HG03108 (cell line): ENCODE results near the gene CTSE.

Source experiments
- ATAC-seq: cut with Tn5 transposase; IDR thresholded peaks from one replicate; pipeline ENCODE4 v1.9.1; 2021; ENCODE audit warnings: moderate library complexity; ENCODE audit not compliant: unreplicated experiment

The CTSE gene

DNA sequence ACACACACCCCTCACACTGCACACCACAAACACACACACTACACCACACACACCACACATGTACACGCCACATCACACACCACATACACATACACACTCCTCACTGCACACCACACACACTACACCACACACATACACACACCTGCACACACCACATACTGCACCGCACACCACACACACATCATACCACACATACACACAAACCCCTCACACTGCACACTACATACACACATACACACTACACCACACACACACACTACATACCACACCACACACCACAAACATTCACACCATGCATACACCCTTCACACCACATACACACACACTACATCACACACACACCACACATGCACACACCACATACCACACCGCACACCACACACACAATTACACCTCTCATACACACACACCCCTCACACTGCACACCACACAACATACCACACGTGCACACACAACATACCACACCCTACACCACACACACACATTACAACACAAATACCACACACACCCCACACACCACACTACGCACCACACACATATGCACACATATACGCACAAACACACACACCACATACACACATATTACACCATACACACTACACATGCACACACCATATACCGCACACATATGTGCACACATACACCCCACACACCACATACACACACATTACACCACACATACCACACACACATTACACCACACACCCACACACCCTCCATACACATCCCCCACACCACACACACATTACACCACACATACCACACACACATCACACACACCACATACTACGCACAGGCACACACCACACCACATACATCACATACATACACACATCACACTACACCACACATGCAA is 50.1 kb downstream of the CTSE start:
- ATAC-seq, result no peak

DNA sequence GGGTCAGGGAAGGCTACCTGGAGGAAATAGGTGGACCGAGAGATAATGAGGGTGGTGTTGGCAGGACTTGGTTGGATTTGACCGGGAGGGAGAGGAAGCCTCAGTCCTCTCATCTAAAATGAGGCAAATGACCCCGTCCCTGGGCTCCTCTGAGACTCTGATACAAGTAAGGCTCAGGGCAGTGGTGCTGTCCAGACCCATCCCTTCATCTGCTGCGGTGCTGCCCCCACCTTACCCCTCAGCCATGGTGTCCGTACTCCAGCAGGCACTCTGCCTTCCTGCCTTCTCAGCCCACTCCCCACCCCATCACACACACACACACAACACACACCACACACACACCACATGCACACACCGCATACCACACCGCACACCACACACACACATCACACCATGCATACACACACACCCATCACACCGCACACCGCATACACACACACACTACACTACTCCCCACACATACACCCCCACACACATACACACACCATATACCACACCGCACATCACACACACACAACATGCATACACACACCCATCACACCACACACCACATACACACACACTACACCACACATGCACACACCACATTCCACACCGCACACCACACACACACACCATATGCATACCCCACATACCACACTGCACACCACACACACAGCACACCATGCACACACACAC is 51.1 kb downstream of the CTSE start:
- ATAC-seq, result no peak

DNA sequence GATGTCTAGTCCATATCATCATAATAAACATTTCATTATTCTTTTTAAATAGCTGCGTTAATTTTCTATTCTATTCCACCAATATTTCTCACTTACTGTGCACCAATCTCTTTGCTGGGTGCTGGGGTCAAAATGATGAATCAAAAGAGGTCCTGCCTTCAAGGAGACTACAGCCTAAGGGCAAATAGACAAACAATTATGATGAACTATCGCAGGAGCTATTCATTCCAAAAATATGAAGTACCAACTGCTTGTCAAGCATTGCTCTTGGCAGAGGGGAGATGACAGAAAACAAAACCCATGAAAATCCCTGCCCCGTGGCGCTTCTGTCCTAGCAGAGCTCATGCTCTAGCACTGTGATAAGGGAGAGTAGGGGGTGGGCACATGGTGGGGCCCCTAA is 51.6 kb downstream of the CTSE start:
- no peak for ATAC-seq

DNA sequence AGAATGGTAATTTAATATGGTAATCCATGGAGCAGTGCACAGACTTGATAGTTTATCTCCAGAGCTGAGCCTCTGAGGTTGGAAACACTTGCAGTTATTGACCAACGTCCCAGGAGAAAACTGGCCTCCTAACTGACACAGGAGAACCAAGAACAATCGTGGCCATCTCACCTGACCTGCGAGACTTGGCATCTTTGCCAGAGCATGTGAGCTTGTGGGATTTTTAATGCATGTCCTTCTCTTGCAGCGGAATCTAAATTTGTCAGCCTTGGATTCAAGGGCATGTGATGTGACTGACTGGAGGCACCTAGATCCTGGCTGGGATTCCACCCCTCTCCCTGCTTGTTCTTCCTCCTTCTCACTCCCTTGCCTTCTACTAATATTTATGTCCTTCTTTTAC is 52.6 kb downstream of the CTSE start:
- ATAC-seq, result no peak

DNA sequence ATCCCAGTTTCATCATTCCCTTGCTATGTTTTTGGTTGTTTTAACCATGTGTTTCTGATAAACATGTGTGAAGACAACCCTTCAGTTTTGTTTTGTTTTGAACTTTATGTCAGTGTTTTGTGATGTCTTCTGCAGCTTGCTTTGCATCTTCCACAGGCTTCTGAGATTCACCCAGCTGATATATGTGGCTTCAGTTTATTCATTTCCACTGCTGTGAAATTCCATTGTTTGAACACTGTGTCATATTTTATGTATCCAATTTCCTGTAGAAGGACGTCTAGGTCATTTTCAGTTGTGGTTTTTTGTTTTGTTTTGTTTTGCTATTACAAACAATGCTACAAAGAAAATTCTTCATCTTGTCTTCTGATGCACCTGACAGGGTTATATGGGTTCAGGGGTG is 53.2 kb downstream of the CTSE start:
- ATAC-seq, result no peak

DNA sequence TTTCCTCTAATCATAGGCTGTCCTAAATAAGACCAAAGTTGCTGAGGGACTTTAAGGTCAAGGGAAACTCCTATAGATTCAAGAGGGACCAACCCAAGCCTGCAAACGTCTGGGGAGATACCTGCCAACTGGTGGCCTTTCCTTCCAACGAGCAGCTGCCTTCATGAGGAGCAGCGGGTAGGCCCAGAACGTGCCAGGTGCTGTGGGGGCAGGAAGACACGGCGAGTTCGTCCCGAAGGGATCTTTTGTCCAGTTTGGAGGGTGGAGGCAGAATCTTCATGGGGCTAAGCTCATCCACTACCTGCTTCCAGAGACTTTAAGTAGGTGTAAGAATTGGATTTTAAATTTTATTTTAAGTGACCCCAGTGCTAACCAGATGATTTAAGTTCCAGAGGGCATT is 54.5 kb downstream of the CTSE start:
- ATAC-seq, result no peak

DNA sequence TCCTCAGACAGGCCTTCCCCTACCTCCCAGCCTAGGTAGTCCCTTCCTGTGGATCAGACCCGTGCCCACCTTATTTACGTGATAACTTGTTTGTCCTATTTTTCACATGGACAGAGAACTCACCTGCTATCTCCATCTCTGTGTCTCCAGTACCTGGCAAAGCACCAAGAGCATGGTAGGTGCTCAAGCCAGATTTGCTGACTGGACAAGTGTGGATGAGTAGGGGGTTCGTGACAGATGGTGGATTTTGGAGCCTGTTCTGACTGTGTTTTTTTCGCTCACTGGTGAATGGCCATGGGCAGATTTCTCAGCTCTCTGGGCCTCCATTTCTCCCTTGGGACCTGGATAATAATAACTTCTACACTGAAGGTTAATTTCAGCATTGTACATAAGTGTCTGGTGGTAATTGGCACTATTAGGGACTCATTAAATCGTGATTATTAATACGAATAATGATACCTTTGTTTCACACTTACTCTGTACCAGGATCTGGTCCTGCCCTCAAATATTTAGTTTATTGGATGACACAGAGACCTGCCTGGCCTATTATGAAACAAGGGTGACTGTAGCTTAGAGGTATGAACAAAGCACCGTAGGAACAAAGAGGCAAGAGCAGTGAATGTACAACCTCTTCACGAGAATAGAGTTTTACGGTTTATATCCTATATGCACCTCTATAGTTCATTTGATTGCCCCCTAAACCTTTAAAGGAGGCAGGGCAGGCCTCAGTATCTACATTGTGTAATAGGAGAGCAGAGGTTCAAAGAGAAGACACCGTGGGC is 56.0 kb downstream of the CTSE start:
- ATAC-seq, result no peak

DNA sequence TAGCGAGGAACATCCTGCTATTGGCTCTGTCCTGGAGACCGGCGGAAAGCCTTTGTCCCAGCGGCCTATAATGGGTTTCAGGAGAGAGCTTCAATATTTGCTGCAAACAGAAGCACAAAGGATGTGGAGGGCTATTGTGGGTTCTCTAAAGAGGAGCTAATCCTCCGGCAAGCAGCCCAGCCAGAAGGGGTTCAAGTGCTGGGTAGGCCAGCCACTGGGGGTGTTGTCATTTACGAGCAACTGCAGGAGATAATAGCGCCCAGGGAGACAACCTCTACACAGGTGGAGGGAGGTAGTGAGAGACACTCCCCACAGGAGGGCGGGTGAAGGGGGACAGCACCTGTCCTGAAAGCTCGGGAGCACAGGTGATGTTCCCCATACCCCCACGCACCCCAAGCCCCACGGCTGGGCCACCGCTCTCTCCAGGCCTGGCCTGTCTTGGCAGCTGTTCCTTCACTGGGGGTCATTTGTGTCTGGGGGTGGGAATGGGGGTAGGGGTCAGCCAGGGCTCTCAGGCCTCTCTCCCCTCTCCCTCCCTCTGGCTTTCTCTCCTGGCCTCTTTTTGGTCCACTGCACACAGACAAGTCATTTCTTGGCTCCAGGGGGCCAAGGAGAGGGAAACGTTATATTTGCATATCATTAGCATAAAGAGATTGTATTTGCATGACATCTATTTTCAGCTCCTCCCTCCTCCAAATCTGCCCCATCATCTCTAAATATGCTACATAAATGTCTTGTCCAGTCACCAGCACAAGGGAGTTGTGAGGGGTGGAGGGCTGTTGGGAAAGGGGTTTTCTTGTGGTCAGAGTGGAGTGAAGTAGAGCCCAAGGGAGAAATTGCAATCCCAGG is 58.4 kb downstream of the CTSE start:
- ATAC-seq, result no peak

DNA sequence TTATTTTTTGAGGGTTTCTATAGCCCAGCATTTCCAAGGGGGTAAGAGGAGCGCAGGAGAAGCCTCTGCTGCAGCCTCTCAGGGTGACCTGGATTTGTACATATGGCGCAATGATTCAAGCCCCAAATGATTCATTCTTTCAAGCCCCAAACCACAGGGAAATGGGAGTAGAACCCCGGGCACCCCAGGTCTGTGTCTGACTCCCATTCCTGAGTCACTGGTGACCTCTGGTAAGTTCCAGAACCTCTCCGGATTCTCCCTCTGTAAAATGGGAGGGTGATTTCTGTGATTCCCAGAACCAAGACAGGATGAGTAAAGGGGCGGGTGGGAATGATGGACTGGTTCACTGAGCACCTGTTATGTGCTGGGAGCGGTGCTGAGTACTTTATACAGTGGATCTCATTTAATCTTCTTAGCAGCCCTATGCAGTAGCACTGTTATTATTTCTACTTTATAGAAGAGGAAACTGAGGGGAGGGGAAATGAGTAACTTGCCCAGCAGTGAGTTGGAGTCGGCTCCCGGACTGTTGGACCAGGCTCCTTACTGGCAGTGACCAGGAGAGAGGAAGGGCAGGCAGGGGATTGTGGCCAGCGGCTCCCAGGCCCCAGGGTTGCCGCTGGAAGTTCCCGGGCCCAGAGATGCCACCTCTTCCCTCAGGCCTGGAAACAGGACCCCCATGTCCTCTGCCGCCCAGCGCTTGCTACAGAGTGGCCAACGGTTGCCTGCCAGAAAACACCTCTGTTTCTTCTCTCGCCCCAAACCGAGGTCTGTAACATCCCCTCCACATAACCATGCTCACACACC is 60.1 kb downstream of the CTSE start:
- ATAC-seq, result no peak

DNA sequence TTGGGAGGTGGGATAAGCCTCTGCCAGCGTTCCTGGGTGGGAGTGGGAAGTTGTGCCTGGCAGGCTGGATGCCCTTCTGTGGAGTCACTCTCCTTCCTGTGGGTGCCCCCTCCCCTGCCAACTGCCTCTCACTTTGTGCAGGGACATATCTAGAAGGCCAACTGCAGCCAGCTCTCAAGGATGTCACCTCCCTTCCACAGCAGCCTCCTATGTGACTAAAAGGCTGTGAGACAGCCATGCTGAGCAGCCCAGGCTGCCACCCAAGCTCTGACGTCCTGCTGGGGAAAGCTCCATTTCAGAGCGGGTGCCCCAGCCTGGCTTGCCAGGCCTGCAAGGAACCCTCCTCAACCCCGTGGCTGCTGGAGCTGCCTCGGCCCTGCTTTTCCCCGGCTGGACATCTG is 60.9 kb downstream of the CTSE start:
- no peak for ATAC-seq

DNA sequence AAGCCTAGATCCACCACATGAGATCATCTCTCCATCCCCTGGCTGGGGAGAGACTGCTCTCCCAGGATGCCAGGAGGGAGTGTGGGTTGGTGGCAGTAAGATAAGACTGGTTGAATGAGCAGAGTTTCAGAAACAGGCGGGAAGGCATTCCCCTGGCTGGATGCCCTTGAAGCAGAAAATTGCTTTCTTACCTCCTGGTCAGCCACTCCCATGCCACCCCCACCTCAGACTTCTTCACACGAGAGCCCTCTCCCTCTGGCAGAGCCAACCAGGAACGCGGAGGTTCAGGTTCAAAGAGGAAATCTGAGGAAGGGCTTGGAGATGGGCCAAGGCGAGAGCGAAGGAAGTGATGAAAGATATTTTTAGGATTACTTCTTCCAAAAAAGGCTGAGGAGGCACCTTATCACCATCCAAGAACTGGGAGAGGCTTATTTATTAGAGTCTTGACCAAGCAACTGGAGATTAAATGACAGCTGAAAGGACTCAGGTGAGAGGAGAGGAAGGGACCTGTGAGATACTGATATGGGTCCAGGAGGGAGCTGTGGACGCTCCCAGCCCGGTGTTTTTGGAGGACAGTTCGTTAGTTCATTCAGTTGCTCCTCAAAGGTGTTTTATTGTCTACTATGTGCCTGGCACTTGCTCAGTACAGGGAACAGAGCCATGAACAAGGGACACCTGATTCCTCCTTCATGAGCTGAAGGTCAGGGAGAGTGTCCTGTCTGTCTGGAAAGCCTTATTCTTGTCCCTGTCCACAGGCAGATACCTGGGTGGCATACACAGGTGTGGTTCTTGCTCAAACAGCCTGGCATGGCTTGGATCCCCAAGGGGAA is 61.5 kb downstream of the CTSE start:
- no peak for ATAC-seq

DNA sequence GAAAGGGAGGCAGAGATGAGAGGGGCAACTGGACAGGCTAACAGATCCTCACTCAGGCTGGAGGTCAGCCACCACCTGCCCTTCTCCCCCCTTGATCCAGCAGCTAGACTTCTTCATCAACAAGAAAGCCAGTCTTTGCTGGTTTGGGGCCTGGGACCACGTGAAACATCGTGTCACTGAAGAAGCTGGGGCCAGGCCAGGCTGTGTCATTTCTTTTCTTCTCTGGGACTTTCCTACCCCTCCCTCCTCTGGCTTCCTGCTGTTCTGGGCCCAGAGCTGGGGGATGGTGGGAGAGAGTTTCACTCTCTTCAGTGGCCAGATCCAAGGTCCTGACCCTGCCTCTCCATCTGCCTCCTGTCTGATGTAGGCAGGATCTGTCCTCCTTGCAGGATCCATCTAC is 62.3 kb downstream of the CTSE start:
- ATAC-seq, result no peak

DNA sequence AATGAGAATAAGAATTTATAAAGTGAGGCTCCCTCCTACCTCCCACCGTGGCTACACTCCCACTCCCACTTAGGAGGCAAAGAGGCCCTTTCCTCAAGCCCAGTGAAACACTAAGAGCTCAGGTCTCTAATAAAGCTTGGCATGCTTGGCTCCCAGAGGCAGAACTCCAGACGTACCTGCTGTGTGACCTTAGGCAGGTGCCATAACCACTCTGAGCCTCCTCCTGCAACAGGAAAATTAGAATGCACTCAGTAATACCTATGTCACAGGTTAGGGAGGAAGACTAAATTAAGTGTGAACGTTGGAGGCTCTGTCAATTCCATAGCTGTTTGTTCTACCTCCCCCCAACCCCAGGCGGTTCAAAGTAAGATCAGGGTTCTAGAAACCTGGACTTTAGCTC is 63.9 kb downstream of the CTSE start:
- ATAC-seq, result no peak
